HepG2 (cell line): ENCODE results near the gene CTIF. TPM values are rescaled to one million over a fixed set of nuclear protein-coding genes. Genes with fewer than 3 reads are reported as not detected.

Source experiments
- CENPBD1 ChIP-seq: sonication (generic); formaldehyde crosslinking; IDR thresholded peaks from 2 replicates; pipeline ENCODE4 v1.8.0; 2022; ENCODE audit warnings: missing genetic modification reagents, low read depth, mild to moderate bottlenecking, borderline replicate concordance
- GZF1 ChIP-seq: sonication (generic); formaldehyde crosslinking; IDR thresholded peaks from 2 replicates; pipeline ENCODE4 v1.5.1; 2020; ENCODE audit warnings: mild to moderate bottlenecking, missing genetic modification reagents
- MTA3 ChIP-seq: sonication (generic); formaldehyde crosslinking; IDR thresholded peaks from 2 replicates; pipeline ENCODE4 v1.4.0; 2020; ENCODE audit warnings: missing genetic modification reagents
- MXD1 ChIP-seq: sonication (generic); formaldehyde crosslinking; IDR thresholded peaks from 2 replicates; pipeline ENCODE4 v1.4.0; 2020; ENCODE audit warnings: mild to moderate bottlenecking, missing genetic modification reagents
- NFIB ChIP-seq: sonication (generic); formaldehyde crosslinking; IDR thresholded peaks from 2 replicates; pipeline ENCODE4 v1.9.0; 2021; ENCODE audit warnings: missing genetic modification reagents, mild to moderate bottlenecking, borderline replicate concordance
- PLRG1 ChIP-seq: fragments of 450-650 bp; conservative IDR thresholded peaks from 2 replicates; pipeline ENCODE4 v1.6.1; 2016
- POLR2G ChIP-seq: fragments of 200-400 bp; formaldehyde crosslinking; IDR thresholded peaks from 2 replicates; pipeline ENCODE4 v1.6.1; 2018; ENCODE audit warnings: mild to moderate bottlenecking, low read depth, low read length, moderate library complexity
- REPIN1 ChIP-seq: sonication (generic); formaldehyde crosslinking; IDR thresholded peaks from 2 replicates; pipeline ENCODE4 v1.8.0; 2022; ENCODE audit warnings: missing genetic modification reagents, low read depth, mild to moderate bottlenecking, borderline replicate concordance
- SALL2 ChIP-seq: sonication (generic); formaldehyde crosslinking; IDR thresholded peaks from 2 replicates; pipeline ENCODE4 v1.8.1; 2023; ENCODE audit warnings: mild to moderate bottlenecking, missing genetic modification reagents, inconsistent platforms
- SRSF1 ChIP-seq: fragments of 200-400 bp; formaldehyde crosslinking; optimal IDR thresholded peaks from 2 replicates; pipeline ENCODE3; 2017; ENCODE audit warnings: mild to moderate bottlenecking, low read depth, low read length, moderate library complexity
- SRSF4 ChIP-seq: fragments of 200-400 bp; formaldehyde crosslinking; IDR thresholded peaks from one replicate; pipeline ENCODE4 v1.6.1; 2018; ENCODE audit warnings: mild to moderate bottlenecking, low read depth, low read length, moderate library complexity; ENCODE audit not compliant: poor library complexity, severe bottlenecking
- YY1 ChIP-seq: IDR thresholded peaks from 2 replicates; pipeline ENCODE4 v1.6.1; 2011; ENCODE audit warnings: low read length, low read depth, moderate library complexity, mild to moderate bottlenecking; ENCODE audit not compliant: insufficient read depth, insufficient replicate concordance
- ZNF33B ChIP-seq: sonication (generic); formaldehyde crosslinking; IDR thresholded peaks from 2 replicates; pipeline ENCODE4 v1.5.1; 2020; ENCODE audit warnings: mild to moderate bottlenecking, missing genetic modification reagents
- ZNF414 ChIP-seq: sonication (generic); formaldehyde crosslinking; IDR thresholded peaks from 2 replicates; pipeline ENCODE4 v1.5.0; 2020; ENCODE audit warnings: missing genetic modification reagents
- ZNF484 ChIP-seq: sonication (generic); formaldehyde crosslinking; IDR thresholded peaks from 2 replicates; pipeline ENCODE4 v1.5.1; 2020; ENCODE audit warnings: mild to moderate bottlenecking, low read depth, missing genetic modification reagents, borderline replicate concordance
- ZNF839 ChIP-seq: sonication (generic); formaldehyde crosslinking; IDR thresholded peaks from 2 replicates; pipeline ENCODE4 v1.4.0; 2020; ENCODE audit warnings: missing genetic modification reagents, mild to moderate bottlenecking, borderline replicate concordance
- polyA plus RNA-seq, 8 experiments: library from polyadenylated mRNA; depleted of rRNA in 3 of 8; stranded (reverse) in 7 of 8; unstranded in 1 of 8; fragments of >200 nt; fragmentation: Illumina TruSeq in 4 of 8; extraction: Trizol in 4 of 8; gene quantifications; 2 replicates each; pipeline versions ENCODE4 v1.2.1 to v1.2.3, GENCODE V29; 2011 to 2016; ENCODE audit warnings: low read depth in 4 of 8, missing spikeins in 1 of 8, mixed read lengths in 1 of 8; ENCODE audit not compliant: insufficient read depth in 1 of 8
- total RNA-seq, 5 experiments: library from RNA; depleted of rRNA; stranded (reverse); fragments of >200 nt; fragmentation: Illumina TruSeq; extraction: Trizol; gene quantifications; 2 replicates each; pipeline ENCODE4 v1.2.3, GENCODE V29; 2016; ENCODE audit warnings: low read depth in 1 of 5
- TF ChIP-seq, protein P1 (sequence below): IDR thresholded peaks from 2 replicates; pipeline ENCODE4 v1.6.1; 2012; ENCODE audit warnings: low read length, improper control_type of control experiment
- TF ChIP-seq, protein P2 (sequence below): sonication (generic); formaldehyde crosslinking; IDR thresholded peaks from 2 replicates; pipeline ENCODE4 v1.5.0; 2020; ENCODE audit warnings: mild to moderate bottlenecking, missing genetic modification reagents

The CTIF gene
- total and polyA plus RNA-seq, 2 of the 13 experiments (the other 11 are each of a cell fraction or from before 2014, with no cell fraction given) = 18.2 to 28.0 TPM

DNA sequence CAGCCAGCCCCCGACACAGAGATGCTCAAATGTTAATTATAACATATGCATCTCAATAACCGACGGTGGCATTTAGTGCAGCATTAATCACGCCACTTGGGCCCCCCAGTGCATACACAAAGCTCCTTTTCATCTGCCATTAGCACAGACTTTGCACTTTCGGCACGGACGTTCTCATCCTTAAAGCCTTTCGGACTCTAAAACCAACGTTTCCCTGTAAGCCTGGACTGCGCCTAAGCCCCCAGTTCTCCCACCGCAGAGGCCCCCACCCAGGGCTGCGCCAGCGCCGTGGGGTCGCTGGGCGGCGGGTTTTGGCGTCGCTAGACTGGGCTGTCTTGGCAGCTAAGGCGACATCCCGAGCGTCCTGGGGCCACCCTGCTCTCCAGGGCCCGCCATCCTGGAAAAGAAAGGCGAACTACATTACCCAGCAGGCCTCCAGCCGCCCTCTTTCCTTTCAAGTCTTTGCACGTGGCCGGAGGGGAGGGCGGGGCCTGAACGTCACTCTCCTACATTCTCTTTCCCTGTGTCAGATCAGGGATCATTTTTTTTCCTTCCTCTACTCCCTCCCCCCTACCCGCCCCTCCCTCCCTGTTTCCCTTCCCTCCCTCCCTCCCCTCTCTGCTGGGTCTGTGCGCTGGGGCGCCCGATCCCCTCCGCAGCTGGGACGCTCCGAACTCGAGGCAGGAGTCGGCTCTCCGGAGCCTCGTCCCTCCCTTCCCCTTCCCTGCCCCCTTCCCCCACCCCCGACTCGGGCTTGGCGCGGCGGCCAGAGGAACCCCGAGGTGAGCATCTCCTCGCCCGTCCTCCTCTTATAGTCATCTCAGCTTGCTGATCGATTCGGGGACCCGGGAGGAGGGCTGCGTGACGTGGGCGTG lies at the start of gene CTIF (continued):
- TF ChIP-seq, protein P1, sequence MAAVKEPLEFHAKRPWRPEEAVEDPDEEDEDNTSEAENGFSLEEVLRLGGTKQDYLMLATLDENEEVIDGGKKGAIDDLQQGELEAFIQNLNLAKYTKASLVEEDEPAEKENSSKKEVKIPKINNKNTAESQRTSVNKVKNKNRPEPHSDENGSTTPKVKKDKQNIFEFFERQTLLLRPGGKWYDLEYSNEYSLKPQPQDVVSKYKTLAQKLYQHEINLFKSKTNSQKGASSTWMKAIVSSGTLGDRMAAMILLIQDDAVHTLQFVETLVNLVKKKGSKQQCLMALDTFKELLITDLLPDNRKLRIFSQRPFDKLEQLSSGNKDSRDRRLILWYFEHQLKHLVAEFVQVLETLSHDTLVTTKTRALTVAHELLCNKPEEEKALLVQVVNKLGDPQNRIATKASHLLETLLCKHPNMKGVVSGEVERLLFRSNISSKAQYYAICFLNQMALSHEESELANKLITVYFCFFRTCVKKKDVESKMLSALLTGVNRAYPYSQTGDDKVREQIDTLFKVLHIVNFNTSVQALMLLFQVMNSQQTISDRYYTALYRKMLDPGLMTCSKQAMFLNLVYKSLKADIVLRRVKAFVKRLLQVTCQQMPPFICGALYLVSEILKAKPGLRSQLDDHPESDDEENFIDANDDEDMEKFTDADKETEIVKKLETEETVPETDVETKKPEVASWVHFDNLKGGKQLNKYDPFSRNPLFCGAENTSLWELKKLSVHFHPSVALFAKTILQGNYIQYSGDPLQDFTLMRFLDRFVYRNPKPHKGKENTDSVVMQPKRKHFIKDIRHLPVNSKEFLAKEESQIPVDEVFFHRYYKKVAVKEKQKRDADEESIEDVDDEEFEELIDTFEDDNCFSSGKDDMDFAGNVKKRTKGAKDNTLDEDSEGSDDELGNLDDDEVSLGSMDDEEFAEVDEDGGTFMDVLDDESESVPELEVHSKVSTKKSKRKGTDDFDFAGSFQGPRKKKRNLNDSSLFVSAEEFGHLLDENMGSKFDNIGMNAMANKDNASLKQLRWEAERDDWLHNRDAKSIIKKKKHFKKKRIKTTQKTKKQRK = no peak
- peak; percentile 44; the same call in 1 of the 2 replicates for TF ChIP-seq REPIN1
- TF ChIP-seq ZNF33B (CRISPR knock-in tag) = no peak
- TF ChIP-seq NFIB (CRISPR knock-in tag) = no peak
- TF ChIP-seq ZNF414 (CRISPR knock-in tag) = no peak
- TF ChIP-seq, protein P2, sequence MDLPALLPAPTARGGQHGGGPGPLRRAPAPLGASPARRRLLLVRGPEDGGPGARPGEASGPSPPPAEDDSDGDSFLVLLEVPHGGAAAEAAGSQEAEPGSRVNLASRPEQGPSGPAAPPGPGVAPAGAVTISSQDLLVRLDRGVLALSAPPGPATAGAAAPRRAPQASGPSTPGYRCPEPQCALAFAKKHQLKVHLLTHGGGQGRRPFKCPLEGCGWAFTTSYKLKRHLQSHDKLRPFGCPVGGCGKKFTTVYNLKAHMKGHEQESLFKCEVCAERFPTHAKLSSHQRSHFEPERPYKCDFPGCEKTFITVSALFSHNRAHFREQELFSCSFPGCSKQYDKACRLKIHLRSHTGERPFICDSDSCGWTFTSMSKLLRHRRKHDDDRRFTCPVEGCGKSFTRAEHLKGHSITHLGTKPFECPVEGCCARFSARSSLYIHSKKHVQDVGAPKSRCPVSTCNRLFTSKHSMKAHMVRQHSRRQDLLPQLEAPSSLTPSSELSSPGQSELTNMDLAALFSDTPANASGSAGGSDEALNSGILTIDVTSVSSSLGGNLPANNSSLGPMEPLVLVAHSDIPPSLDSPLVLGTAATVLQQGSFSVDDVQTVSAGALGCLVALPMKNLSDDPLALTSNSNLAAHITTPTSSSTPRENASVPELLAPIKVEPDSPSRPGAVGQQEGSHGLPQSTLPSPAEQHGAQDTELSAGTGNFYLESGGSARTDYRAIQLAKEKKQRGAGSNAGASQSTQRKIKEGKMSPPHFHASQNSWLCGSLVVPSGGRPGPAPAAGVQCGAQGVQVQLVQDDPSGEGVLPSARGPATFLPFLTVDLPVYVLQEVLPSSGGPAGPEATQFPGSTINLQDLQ (CRISPR knock-in tag) = no peak
- TF ChIP-seq YY1 = peak; percentile 94
- 0 out of 2 replicates have a peak, but pooled peaks have one; percentile 32 for TF ChIP-seq SALL2 (CRISPR knock-in tag)
- TF ChIP-seq GZF1 (CRISPR knock-in tag) = no peak
- TF ChIP-seq MXD1 (CRISPR knock-in tag) = no peak; the same call in 1 of the 2 replicates
- TF ChIP-seq CENPBD1 (CRISPR knock-in tag) = no peak
- TF ChIP-seq SRSF1 = peak; percentile 58
- TF ChIP-seq POLR2G = peak; percentile 88
- TF ChIP-seq SRSF4 = no peak
- TF ChIP-seq ZNF484 (CRISPR knock-in tag) = no peak
- no peak for TF ChIP-seq PLRG1
- TF ChIP-seq MTA3 = no peak
- TF ChIP-seq ZNF839 (CRISPR knock-in tag) = no peak
